H9 (cell line): ENCODE data around the gene PDE3A. TPM values are rescaled to one million over a fixed set of nuclear protein-coding genes. Genes with fewer than 3 reads are reported as not detected.

ENCODE experiments used
- DNase-seq: peaks from one replicate; pipeline ENCODE4 v3.0.0-alpha.2; 2017
- H2AFZ ChIP-seq: one replicate; pipeline ENCODE4 v1.6.1; 2013; ENCODE audit warnings: mild to moderate bottlenecking, low read length, control low read depth, moderate library complexity
- H2AK5ac ChIP-seq: 2 replicates; pipeline ENCODE4 v1.6.1; 2013; ENCODE audit warnings: low read length, control low read depth, mixed read lengths; ENCODE audit not compliant: insufficient read length
- H2BK120ac ChIP-seq: one replicate; pipeline ENCODE4 v1.6.1; 2013; ENCODE audit warnings: low read depth, mild to moderate bottlenecking, low read length, control low read depth, inconsistent platforms; ENCODE audit not compliant: poor library complexity, severe bottlenecking
- H2BK12ac ChIP-seq: 2 replicates; pipeline ENCODE4 v1.6.1; 2013; ENCODE audit warnings: low read length, control low read depth, mixed read lengths, low read depth; ENCODE audit not compliant: insufficient read length
- H2BK15ac ChIP-seq: 2 replicates; pipeline ENCODE4 v1.6.1; 2013; ENCODE audit warnings: low read depth, low read length, control low read depth
- H2BK20ac ChIP-seq: one replicate; pipeline ENCODE4 v1.6.1; 2013; ENCODE audit warnings: low read depth, mild to moderate bottlenecking, low read length, control low read depth, inconsistent platforms; ENCODE audit not compliant: poor library complexity, severe bottlenecking
- H2BK5ac ChIP-seq: 2 replicates; pipeline ENCODE4 v1.6.1; 2013; ENCODE audit warnings: low read length, control low read depth, mixed read lengths; ENCODE audit not compliant: insufficient read length
- H3K14ac ChIP-seq: 2 replicates; pipeline ENCODE4 v1.6.1; 2013; ENCODE audit warnings: low read length, control low read depth; ENCODE audit not compliant: insufficient read depth
- H3K18ac ChIP-seq: 2 replicates; pipeline ENCODE4 v1.6.1; 2013; ENCODE audit warnings: low read depth, mild to moderate bottlenecking, mixed read lengths, low read length, control low read depth; ENCODE audit not compliant: insufficient read length
- H3K23ac ChIP-seq: 2 replicates; pipeline ENCODE4 v1.6.1; 2013; ENCODE audit warnings: low read length, control low read depth, mixed read lengths, low read depth; ENCODE audit not compliant: insufficient read length
- H3K23me2 ChIP-seq: 2 replicates; pipeline ENCODE4 v1.6.1; 2013; ENCODE audit warnings: low read depth, mild to moderate bottlenecking, mixed read lengths, low read length, control low read depth; ENCODE audit not compliant: insufficient read length, poor library complexity, severe bottlenecking
- H3K27ac ChIP-seq: 2 replicates; pipeline ENCODE4 v1.5.1; 2013; ENCODE audit warnings: low read length, control low read depth, mixed read lengths, low read depth; ENCODE audit not compliant: insufficient read length
- H3K27me3 ChIP-seq: 2 replicates; pipeline ENCODE4 v1.6.1; 2013; ENCODE audit warnings: low read length, control low read depth, inconsistent platforms; ENCODE audit not compliant: insufficient read depth
- H3K4ac ChIP-seq: 2 replicates; pipeline ENCODE4 v1.6.1; 2013; ENCODE audit warnings: low read depth, mild to moderate bottlenecking, control low read depth, inconsistent platforms, low read length, moderate library complexity
- H3K4me1 ChIP-seq: 2 replicates; pipeline ENCODE4 v1.6.1; 2013; ENCODE audit warnings: low read length, control low read depth, inconsistent platforms; ENCODE audit not compliant: insufficient read depth
- H3K4me2 ChIP-seq: 2 replicates; pipeline ENCODE4 v1.6.1; 2013; ENCODE audit warnings: low read length, control low read depth, mixed read lengths; ENCODE audit not compliant: insufficient read length, insufficient read depth
- H3K56ac ChIP-seq: 2 replicates; pipeline ENCODE4 v1.6.1; 2013; ENCODE audit warnings: low read depth, mild to moderate bottlenecking, mixed read lengths, low read length, control low read depth; ENCODE audit not compliant: insufficient read length
- H3K79me1 ChIP-seq: 2 replicates; pipeline ENCODE4 v1.6.1; 2013; ENCODE audit warnings: low read depth, mild to moderate bottlenecking, moderate library complexity, low read length, control low read depth, inconsistent platforms; ENCODE audit not compliant: insufficient read depth, poor library complexity, severe bottlenecking
- H3K79me2 ChIP-seq: 2 replicates; pipeline ENCODE4 v1.6.1; 2013; ENCODE audit warnings: low read length, control low read depth, inconsistent platforms; ENCODE audit not compliant: insufficient read depth
- H3K9ac ChIP-seq: 2 replicates; pipeline ENCODE4 v1.6.1; 2013; ENCODE audit warnings: low read length, control low read depth, mixed read lengths; ENCODE audit not compliant: insufficient read length; ENCODE audit errors: extremely low read depth
- H3K9me3 ChIP-seq: one replicate; pipeline ENCODE4 v1.6.1; 2013; ENCODE audit warnings: low read depth, low read length, inconsistent platforms; ENCODE audit not compliant: control insufficient read depth
- H3T11ph ChIP-seq: one replicate; pipeline ENCODE4 v1.6.1; 2013; ENCODE audit warnings: mild to moderate bottlenecking, low read length, control low read depth, inconsistent platforms
- H4K20me1 ChIP-seq: one replicate; pipeline ENCODE4 v1.6.1; 2013; ENCODE audit not compliant: control insufficient read depth, insufficient read length, insufficient read depth
- H4K5ac ChIP-seq: 2 replicates; pipeline ENCODE4 v1.6.1; 2013; ENCODE audit warnings: low read depth, mild to moderate bottlenecking, mixed read lengths, low read length, control low read depth; ENCODE audit not compliant: insufficient read length
- H4K8ac ChIP-seq: replicated peaks from 2 replicates; pipeline ENCODE4 v1.6.1; 2013; ENCODE audit warnings: low read length, control low read depth, mixed read lengths, low read depth; ENCODE audit not compliant: insufficient read length
- H4K91ac ChIP-seq: 2 replicates; pipeline ENCODE4 v1.6.1; 2013; ENCODE audit warnings: low read depth, mild to moderate bottlenecking, moderate library complexity, mixed read lengths, low read length, control low read depth; ENCODE audit not compliant: insufficient read length
- H3K27ac Mint-ChIP-seq, 3 experiments: 2 replicates in 2 of 3; 3 replicates in 1 of 3; pipeline ENCODE4 v1.8.0; 2020 to 2021; ENCODE audit warnings: mixed read lengths in 3 of 3, mild to moderate bottlenecking in 1 of 3, moderate library complexity in 1 of 3
- H3K27me3 Mint-ChIP-seq: 2 replicates; pipeline ENCODE4 v1.8.0; 2021; ENCODE audit warnings: low read depth, mild to moderate bottlenecking, moderate library complexity, mixed read lengths
- H3K36me3 Mint-ChIP-seq, 3 experiments: 2 replicates in 2 of 3; 3 replicates in 1 of 3; pipeline ENCODE4 v1.8.0; 2020 to 2021; ENCODE audit warnings: low read depth in 3 of 3, mixed read lengths in 3 of 3; ENCODE audit not compliant: insufficient read depth in 1 of 3
- H3K4me1 Mint-ChIP-seq, 2 experiments: 2 replicates each; pipeline ENCODE4 v1.8.0; 2020; ENCODE audit warnings: mixed read lengths in 2 of 2
- H3K4me3 Mint-ChIP-seq, 2 experiments: 2 replicates in 1 of 2; 3 replicates in 1 of 2; pipeline ENCODE4 v1.8.0; 2020 to 2021; ENCODE audit warnings: mild to moderate bottlenecking in 2 of 2, mixed read lengths in 2 of 2, moderate library complexity in 1 of 2
- H3K9me3 Mint-ChIP-seq, 2 experiments: 2 replicates in 1 of 2; 3 replicates in 1 of 2; pipeline ENCODE4 v1.8.0; 2020; ENCODE audit warnings: mild to moderate bottlenecking in 2 of 2, mixed read lengths in 2 of 2, moderate library complexity in 1 of 2
- WGBS: extraction: QIAGEN DNeasy Blood & Tissue Kit; methylation state at CpG from one replicate; pipeline ENCODE4 v1.1.7; 2013; ENCODE audit warnings: missing lambda C conversion rate, low lambda C conversion rate, mixed read lengths; ENCODE audit not compliant: insufficient read length; ENCODE audit errors: extremely low coverage; 5-methylcytosine and 5-hydroxymethylcytosine counted together
- total RNA-seq: library from RNA; stranded (reverse); gene quantifications from 2 replicates; pipeline ENCODE4 v1.2.1, GENCODE V29; 2021
- TF ChIP-seq, protein P1 (sequence below): fragments of 200-600 bp; sonication (generic); conservative IDR thresholded peaks from 3 replicates; pipeline ENCODE4 v1.8.0; 2021; ENCODE audit warnings: antibody characterized with exemption, mild to moderate bottlenecking

The PDE3A gene
- total RNA-seq, 1 experiment from 2014 or later, result 3.0 TPM

- no peak overlapping the region for H3K27ac ChIP-seq
- no peaks in the 10 kb centered on the region for H3K9me3 ChIP-seq
- no peak overlapping the region for H3K18ac ChIP-seq
- Mint-ChIP-seq H3K27ac (no peak overlapping the region), H3K9me3 (no peaks in the 10 kb centered on the region), H3K27me3 (no peaks in the 10 kb centered on the region), H3K4me3 (no peak overlapping the region), H3K4me1 (peaks cover 7 to 8% of the 10 kb centered on the region in 2 experiments), H3K36me3 (no peaks in the 10 kb centered on the region)
- H3K4me1 ChIP-seq, result no peaks in the 10 kb centered on the region
- WGBS, result no CpG with 5 or more reads among the region's 4 CpGs
- H3K23me2 ChIP-seq, result no peaks in the 10 kb centered on the region
- H3K9ac ChIP-seq, result no peak overlapping the region
- no peak for DNase-seq
- H3K23ac ChIP-seq, result no peak overlapping the region
- no peaks in the 10 kb centered on the region for H3K79me1 ChIP-seq
- H4K8ac ChIP-seq, result no peak overlapping the region
- H2BK20ac ChIP-seq, result no peak overlapping the region
- no peak overlapping the region for H4K5ac ChIP-seq
- H3K4ac ChIP-seq, result no peak overlapping the region
- H4K20me1 ChIP-seq, result no peaks in the 10 kb centered on the region
- no peak overlapping the region for H3K56ac ChIP-seq
- no peak overlapping the region for H3K4me2 ChIP-seq
- H3T11ph ChIP-seq, result no peak overlapping the region
- no peak overlapping the region for H2AK5ac ChIP-seq
- H4K91ac ChIP-seq, result no peak overlapping the region
- no peak overlapping the region for H2BK5ac ChIP-seq
- H3K27me3 ChIP-seq, result no peaks in the 10 kb centered on the region
- no peak overlapping the region for H3K14ac ChIP-seq
- H2AFZ ChIP-seq, result no peak overlapping the region
- TF ChIP-seq, protein P1, sequence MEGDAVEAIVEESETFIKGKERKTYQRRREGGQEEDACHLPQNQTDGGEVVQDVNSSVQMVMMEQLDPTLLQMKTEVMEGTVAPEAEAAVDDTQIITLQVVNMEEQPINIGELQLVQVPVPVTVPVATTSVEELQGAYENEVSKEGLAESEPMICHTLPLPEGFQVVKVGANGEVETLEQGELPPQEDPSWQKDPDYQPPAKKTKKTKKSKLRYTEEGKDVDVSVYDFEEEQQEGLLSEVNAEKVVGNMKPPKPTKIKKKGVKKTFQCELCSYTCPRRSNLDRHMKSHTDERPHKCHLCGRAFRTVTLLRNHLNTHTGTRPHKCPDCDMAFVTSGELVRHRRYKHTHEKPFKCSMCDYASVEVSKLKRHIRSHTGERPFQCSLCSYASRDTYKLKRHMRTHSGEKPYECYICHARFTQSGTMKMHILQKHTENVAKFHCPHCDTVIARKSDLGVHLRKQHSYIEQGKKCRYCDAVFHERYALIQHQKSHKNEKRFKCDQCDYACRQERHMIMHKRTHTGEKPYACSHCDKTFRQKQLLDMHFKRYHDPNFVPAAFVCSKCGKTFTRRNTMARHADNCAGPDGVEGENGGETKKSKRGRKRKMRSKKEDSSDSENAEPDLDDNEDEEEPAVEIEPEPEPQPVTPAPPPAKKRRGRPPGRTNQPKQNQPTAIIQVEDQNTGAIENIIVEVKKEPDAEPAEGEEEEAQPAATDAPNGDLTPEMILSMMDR, result no peak
- no peak overlapping the region for H2BK120ac ChIP-seq
- H3K79me2 ChIP-seq, result no peaks in the 10 kb centered on the region
- H2BK12ac ChIP-seq, result no peak overlapping the region
- no peak overlapping the region for H2BK15ac ChIP-seq
Observed at GRCh38 chr12:20718294-20718693, 350.0 kb downstream of the PDE3A start.
